SK-MEL-5 (cell line): ENCODE measurements around the gene SYN1. TPM values are rescaled to one million over a fixed set of nuclear protein-coding genes. Genes with fewer than 3 reads are reported as not detected.
"Not testable (repeated sequence)": the region's sequence is repeated elsewhere in the genome, so short reads cannot be mapped to it uniquely, and the experiment has no call there.

Experiments used
- DNase-seq: peaks from one replicate; pipeline ENCODE4 v3.0.0-alpha.2; 2016; ENCODE audit warnings: low read depth, low spot score
- in situ Hi-C: cut with HindIII; loops from 2 replicates; pipeline ENCODE4 v1.10.0; 2016; ENCODE audit warnings: low sequenced_read_pairs, high pct_unique_total_duplicates, low pct_unique_long_range_greater_than_20kb
- total RNA-seq: library from RNA; depleted of rRNA; stranded (reverse); fragments of >200 nt; shearing (Covaris generic); gene quantifications from 2 replicates; pipeline ENCODE4 v1.2.3, GENCODE V29; 2014

Gene SYN1
- total RNA-seq, 1 experiment from 2014 or later = 0.05 TPM

DNA sequence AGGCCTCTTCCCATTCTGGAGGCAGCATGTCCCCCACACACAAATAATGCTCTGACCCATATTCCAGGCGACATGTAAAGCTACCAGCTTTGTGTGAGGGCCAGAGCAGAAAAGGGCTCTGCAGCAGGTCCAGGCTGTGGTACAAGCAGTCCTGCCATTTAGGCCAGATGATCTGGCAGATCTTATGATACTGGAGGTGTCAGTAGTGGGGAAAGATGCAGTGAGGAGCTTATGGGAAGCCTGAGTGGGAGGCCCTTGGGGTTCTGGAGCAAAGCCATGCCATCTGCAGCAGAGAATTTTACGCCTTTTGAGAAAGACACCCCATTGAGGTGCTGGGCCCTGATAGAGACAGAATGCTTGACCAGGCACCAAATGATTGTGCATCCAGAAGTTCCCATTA lies 7.7 kb downstream of the SYN1 start:
- no peak for DNase-seq
- in situ Hi-C loops = no loop called here

DNA sequence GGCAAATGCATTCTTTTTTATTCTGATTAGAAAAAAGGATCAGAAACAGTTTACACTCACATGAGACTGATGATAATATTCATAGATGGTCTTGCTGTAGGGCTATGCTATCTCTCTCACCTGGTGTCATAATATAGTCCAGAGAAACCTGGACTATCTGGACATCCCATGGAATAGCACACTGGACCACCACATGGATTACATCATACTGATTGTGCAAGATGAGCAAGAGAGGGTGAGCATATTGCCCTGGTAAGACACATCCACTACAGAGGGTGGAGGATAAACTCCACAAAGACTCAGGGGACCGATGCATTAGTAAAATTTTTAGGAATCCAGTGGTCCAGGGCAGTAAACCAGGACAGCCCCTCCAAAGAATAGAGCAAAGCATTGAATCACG lies 8.2 kb downstream of the SYN1 start:
- DNase-seq = no peak
- in situ Hi-C loops = no loop called here

DNA sequence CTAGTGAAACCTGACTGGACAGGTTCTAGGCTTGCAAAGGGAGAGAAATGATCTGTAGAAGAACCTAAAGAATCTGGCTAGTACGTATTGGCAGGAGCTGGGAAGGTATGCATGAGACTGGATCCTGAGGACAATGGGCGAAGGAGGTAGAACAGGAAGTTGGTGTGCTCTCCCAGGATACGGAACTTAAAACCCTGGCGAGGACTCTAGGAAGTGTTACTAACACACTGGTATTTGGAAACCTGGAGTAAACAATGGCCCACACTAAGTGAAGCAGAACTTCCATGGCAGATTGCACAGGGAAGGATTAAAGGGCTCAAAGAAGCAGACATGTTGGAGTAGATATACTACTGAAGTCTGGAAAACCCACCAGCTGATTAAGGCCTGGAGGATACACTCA lies 9.1 kb downstream of the SYN1 start:
- in situ Hi-C loops = no loop called here
- DNase-seq = no peak

- no peak for DNase-seq
- in situ Hi-C loops = no loop called here
Measured at GRCh38 chrX:47608130-47608810, 11.4 kb downstream of the SYN1 start.

DNA sequence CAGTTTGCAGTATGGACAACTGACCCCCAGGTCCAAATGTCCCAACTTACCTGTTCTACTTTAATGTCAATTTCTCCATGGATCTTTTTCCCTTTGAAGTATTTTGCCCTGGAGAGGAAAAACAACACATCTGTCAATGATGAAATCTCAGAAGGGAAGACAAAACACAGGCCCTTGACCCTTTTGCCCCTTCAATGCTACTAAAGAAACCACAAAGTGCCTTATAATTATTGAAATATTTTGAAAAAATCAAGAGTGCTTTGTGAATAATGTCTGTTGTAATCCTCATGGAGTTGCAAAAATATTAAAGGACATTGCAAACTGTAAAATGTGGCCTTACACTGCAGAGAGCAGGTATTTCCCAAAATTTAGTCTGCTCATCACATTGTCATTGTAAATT lies 12.6 kb downstream of the SYN1 start:
- in situ Hi-C loops = no loop called here
- no peak for DNase-seq

DNA sequence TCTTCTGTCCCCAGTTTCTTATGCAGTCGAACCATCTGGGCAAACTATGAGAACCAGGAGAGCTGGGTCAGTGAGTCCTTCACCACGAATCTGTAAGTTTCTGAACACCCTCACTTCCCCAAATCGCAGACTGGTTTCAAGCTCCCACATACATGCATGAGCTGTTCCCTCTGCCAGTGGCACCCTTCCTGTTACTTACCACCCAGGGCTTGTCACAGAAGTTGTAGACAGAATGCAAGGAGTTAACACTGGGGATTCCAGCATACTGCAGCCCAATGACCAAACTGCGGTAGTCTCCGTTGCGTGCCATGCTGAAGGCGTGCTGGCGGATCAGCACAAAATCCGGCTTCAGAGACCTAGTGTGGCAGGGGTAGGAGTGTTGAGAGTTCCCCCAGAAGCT lies 14.6 kb downstream of the SYN1 start:
- in situ Hi-C loops = no loop called here
- no peak for DNase-seq

- DNase-seq, in situ Hi-C loops: not testable (repeated sequence)
Measured at GRCh38 chrX:47603125-47603524, 16.5 kb downstream of the SYN1 start.

- in situ Hi-C loops = no loop called here
Measured at GRCh38 chrX:47597222-47597621, 22.4 kb downstream of the SYN1 start.

DNA sequence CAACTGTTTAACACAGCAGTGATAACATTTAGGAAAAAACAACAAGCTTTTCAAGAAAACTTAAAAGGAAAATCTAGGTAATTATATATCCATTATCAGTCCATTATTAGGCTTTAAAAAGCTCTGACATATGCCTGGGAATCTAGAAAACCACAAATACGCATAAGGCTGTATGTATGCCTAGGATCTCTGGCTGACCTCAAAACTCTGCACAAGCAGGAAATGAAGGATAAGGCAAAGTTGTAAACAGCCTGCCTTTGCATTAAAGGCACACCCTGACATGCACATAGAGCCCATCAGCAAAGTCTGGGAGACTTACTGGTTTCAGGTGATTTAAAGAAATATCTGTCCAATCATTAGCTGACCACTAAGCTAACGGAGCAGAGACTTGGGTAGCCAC lies 23.4 kb downstream of the SYN1 start:
- in situ Hi-C loops = no loop called here
- DNase-seq = no peak

More at GRCh38 chrX:47597222-47597621, 22.4 kb downstream of the SYN1 start:
- DNase-seq = no peak

GRCh38 chrX:47595716-47596251 lies 23.9 kb downstream of the SYN1 start:
- no peak for DNase-seq
- in situ Hi-C loops = no loop called here

GRCh38 chrX:47593522-47593921 lies 26.1 kb downstream of the SYN1 start:
- in situ Hi-C loops = no loop called here
- no peak for DNase-seq

- no peak for DNase-seq
- in situ Hi-C loops = no loop called here
Measured at GRCh38 chrX:47590984-47591383, 28.7 kb downstream of the SYN1 start.

DNA sequence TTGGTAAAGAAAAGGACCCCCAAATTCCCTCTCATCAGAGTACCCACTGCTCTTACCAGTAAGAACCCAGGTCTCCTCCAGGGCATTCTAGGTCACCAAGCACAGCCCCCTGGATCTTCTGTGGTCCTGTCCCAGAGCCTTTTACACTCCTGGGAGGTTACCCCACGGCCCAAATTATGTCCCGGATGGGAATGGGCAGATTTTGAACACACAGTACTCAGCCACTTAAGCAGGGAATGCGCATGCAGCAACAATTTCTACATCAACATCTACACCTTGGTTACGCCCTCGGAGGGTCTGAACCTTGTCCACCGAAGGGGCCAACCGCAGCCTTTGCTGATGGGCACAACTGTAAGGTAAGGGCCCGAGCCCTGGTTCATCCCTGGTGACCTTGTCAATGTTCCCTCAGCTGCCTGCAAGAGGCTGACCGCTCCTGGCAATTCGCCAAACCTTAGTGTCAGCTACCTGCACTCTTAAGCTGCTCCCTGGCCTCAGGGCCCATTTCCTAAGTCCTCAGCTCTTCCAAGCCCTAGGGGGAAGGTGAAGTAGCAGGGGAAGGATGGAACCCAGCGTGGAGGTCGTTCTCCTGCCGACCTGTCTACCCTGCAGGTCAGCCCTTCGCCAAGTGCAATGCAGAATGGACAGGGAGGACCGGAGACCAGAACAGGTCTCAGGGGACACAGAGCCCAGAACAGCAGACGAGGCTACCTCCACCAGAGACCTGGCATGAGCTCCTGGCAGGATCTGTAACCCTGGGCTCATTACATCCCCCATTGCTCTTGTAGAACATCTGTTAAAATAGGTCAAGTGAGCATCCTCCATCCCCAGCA lies 31.5 kb downstream of the SYN1 start:
- in situ Hi-C loops = no loop called here

GRCh38 chrX:47587091-47587891 lies 32.4 kb downstream of the SYN1 start:
- in situ Hi-C loops = no loop called here
- no peak for DNase-seq

More for the DNA sequence above, 31.5 kb downstream of the SYN1 start:
- no peak for DNase-seq

DNA sequence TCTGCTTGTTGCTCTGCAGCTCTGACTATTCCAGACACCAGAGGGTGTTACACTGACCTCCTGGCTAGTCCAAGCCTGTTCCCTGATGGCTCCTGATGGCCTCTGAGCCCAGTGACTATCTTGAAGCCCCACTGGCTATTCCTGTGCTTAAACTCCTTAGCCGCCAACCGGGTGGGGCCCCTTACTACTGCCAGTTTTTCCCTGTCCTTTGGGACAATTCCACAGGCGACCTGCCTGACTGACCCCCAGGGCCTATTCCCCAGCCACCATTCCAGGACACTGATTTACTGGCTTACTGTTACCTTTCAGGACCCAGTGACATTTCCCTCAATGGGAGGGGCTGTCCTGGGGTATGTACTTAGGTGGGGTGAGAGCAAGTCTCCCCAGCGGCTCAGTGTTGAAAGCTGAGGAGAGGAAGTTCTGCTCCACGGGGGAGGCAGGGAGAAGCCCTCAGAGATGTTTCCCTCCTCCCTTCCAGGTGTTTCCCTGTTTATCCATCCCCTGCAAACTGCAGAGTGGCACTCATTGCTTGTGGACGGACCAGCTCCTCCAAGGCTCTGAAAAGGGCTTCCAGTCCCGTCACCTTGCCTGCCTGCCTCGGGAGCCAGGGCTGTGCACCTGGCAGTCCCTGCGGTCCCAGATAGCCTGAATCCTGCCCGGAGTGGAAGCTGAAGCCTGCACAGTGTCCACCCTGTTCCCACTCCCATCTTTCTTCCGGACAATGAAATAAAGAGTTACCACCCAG lies 33.4 kb downstream of the SYN1 start:
- in situ Hi-C loops = no loop called here
- DNase-seq = no peak

- in situ Hi-C loops = no loop called here
- no peak for DNase-seq
Measured at GRCh38 chrX:47585273-47585672, 34.4 kb downstream of the SYN1 start.

DNA sequence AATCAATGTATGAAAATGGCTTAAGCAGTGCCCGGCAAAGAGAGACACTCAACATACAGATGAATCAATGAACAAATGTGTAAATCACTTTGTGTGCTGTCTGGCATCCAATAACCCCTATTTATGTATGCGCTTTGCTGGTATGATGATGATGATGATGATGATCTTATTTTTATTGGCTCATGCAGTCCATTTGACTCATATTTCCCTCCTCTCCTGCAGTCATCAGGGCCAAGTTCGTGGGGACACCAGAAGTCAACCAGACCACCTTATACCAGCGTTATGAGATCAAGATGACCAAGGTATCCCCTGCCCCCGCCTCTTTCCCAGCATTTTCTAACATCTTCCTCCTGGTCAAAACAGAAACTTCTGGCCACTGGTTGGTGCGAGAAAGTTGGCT lies 34.9 kb downstream of the SYN1 start:
- no peak for DNase-seq
- in situ Hi-C loops = no loop called here
